PFSK-1 (cell line): ENCODE measurements around the gene CYSTM1.

Experiments
- FOXP2 ChIP-seq: optimal IDR thresholded peaks from 2 replicates; pipeline ENCODE3; 2011; ENCODE audit warnings: borderline replicate concordance, control low read depth, inconsistent platforms; ENCODE audit not compliant: insufficient read depth; ENCODE audit errors: extremely low read length, extremely low read depth
- POLR2AphosphoS5 ChIP-seq: IDR thresholded peaks from 2 replicates; pipeline ENCODE4 v1.6.1; 2012; ENCODE audit warnings: low read depth, mild to moderate bottlenecking, control low read depth, low read length, moderate library complexity
- SIN3A ChIP-seq: IDR thresholded peaks from 2 replicates; pipeline ENCODE4 v1.6.1; 2012; ENCODE audit warnings: mild to moderate bottlenecking, low read length, moderate library complexity, borderline replicate concordance; ENCODE audit not compliant: insufficient read depth
- TAF1 ChIP-seq: IDR thresholded peaks from 2 replicates; pipeline ENCODE4 v1.6.1; 2012; ENCODE audit warnings: low read length, control low read depth, borderline replicate concordance; ENCODE audit not compliant: insufficient read depth
- TF ChIP-seq, protein P1 (sequence below), 2 experiments: IDR thresholded peaks; 2 replicates each; pipeline versions ENCODE4 v1.6.1 to v1.8.0; 2011 to 2012; ENCODE audit warnings: low read depth in 2 of 2, low read length in 2 of 2, control low read depth in 1 of 2, inconsistent platforms in 1 of 2, mild to moderate bottlenecking in 1 of 2, moderate library complexity in 1 of 2; ENCODE audit not compliant: insufficient read depth in 1 of 2

CYSTM1 gene

DNA sequence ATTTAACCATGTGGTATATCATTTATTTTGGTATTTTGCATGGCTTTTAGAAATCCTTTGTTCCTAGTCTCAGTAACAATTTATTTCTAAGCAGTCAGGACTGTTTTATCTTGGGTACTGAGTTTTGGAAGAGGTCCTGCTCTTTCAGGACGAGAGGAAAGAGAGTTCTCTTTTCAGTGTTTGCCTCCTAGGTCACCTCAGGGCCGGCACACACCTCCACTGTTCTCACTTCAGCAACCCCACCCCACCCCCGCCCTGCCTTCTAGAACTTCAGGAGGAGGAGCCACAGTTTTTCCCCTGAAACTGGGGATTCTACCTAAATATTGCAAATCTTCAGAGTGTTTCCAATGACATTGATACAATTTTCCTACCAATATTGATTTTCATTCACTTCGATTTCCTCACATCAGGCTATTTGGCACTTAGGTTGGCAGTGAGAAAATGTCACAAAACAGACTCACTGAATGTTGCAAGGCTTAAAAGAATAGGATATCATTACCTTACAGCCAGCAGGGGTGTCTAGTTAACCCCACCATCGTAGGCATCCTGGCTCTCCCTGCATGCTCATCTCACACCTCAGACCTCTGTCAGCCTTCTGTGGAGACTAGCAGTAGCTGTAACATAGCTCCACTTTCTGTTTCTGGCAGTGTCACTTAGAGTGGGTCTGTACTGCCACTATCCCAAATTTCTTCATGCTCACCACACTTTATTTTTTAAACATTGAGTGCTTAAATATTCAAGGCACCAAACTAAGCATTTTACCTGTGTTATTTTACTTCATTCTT lies 43.8 kb upstream of the CYSTM1 start:
- no peak for TF ChIP-seq TAF1
- TF ChIP-seq POLR2AphosphoS5: no peak
- TF ChIP-seq SIN3A: no peak
- TF ChIP-seq, protein P1, sequence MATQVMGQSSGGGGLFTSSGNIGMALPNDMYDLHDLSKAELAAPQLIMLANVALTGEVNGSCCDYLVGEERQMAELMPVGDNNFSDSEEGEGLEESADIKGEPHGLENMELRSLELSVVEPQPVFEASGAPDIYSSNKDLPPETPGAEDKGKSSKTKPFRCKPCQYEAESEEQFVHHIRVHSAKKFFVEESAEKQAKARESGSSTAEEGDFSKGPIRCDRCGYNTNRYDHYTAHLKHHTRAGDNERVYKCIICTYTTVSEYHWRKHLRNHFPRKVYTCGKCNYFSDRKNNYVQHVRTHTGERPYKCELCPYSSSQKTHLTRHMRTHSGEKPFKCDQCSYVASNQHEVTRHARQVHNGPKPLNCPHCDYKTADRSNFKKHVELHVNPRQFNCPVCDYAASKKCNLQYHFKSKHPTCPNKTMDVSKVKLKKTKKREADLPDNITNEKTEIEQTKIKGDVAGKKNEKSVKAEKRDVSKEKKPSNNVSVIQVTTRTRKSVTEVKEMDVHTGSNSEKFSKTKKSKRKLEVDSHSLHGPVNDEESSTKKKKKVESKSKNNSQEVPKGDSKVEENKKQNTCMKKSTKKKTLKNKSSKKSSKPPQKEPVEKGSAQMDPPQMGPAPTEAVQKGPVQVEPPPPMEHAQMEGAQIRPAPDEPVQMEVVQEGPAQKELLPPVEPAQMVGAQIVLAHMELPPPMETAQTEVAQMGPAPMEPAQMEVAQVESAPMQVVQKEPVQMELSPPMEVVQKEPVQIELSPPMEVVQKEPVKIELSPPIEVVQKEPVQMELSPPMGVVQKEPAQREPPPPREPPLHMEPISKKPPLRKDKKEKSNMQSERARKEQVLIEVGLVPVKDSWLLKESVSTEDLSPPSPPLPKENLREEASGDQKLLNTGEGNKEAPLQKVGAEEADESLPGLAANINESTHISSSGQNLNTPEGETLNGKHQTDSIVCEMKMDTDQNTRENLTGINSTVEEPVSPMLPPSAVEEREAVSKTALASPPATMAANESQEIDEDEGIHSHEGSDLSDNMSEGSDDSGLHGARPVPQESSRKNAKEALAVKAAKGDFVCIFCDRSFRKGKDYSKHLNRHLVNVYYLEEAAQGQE (IDR thresholded peaks at IDR 0.05; ENCODE audit: insufficient read depth in 1 of 2, low read depth in 2 of 2, low read length in 2 of 2): no peak
- no peak for TF ChIP-seq FOXP2

DNA sequence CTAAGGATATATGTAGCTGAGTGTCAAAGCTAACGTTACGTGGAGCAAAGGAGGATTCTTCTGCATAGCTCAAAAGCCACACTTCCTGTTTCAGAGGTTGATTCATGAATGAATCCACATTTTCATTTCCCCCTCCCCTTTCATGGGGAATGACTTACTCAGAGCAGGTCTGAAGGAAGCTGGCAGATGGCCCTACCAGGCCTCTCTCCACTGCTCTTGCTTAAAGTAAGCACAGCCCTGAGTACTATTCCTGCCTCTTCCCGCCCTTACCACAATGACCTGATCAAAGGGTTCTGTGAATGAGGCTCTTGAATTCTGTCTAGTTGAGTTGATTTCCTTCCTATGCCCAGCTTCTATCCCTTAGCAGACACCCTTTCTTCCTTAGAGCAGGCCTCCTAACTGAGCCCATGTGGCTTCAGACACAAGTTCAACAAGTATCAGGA lies 43.0 kb upstream of the CYSTM1 start:
- TF ChIP-seq POLR2AphosphoS5 (peak; percentile 73), FOXP2 (no peak), SIN3A (peak; percentile 92), TAF1 (no peak)
- TF ChIP-seq, protein P1 (IDR thresholded peaks at IDR 0.05; ENCODE audit: insufficient read depth in 1 of 2, low read depth in 2 of 2, low read length in 2 of 2): peak in 1 of 2 experiments; percentile 55; a peak in 1 of 4 replicates

DNA sequence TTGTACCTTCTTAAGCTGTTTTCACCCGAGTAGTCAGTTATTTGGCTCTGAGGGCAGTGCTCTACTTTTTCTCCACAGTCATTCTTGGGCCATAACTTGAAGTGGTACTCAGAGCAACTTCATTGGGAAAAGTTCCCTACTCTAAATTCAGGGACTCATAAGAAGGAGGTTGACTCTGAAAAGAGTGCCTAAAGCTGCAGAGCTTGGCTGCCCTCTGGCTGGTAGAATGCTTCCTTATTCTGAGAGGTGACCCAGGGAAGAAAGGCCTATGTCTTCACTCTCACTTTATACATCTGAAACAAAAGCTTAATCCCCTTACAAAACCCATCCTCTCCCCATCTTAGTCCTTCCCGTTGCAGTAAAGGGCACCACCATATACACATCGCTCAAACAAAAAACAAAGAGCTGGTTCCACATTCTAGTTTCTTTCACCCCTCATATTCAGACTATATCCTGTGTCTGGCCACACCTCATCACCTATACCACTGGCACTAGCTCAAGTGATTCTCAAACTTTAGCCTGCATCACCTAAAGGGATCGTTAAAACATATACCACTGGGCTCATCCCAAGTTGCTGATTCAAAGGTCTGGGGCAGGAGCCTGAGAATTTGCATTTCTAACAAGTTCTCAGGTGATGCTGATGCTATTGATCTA lies 41.3 kb upstream of the CYSTM1 start:
- TF ChIP-seq SIN3A (no peak), FOXP2 (no peak), POLR2AphosphoS5 (no peak), TAF1 (no peak)
- TF ChIP-seq, protein P1 (IDR thresholded peaks at IDR 0.05; ENCODE audit: insufficient read depth in 1 of 2, low read depth in 2 of 2, low read length in 2 of 2): no peak

DNA sequence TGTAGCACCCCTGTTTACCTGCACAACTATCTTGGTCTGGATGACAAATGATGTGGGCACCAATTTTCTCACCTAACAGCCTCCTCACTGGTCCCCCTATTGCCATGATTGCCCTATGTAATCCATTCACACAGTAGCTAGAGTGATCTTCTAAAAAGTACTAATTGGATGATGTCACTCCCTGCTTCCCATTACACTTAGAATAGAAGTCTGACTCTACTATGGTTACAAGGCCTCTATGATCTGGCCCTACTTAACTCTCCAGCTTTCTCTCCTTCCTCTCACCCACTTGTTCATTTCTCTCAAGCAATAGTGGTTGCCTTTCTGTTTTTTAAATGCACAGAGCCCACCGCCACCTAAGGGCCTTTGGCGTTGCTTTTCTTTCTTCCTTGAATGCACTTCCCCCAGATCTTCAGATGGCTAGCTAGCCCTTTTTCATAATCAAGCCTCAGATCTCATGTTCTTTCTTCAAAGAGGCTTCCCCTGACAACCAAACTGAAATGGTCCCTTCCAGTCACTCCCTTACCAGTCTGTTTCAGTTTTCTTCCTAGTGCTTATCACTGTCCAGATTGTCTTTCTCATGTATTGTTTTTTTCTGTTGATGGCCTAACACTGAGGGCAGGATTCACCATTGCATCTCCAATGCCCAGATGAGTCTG lies 40.6 kb upstream of the CYSTM1 start:
- no peak for TF ChIP-seq TAF1
- TF ChIP-seq POLR2AphosphoS5: no peak

DNA sequence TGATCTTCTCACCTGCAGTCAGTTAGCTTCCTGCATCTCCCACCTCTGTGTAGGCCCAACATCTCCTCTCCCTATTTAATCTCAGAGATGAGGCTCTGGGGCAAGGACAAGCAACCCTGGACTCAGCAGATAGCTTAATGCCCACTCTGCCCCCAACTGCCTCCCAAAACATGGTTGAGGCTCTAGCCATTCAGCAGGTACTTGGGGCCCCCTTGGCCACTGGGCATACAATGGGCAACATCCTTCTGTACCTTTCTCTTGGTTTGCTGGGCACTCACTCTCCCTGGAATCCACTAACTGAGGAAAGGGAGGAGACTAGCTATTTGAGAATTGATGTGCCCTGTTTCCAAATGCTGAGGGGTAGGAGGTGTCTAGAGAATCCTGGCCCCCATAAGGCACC lies 39.9 kb upstream of the CYSTM1 start:
- no peak for TF ChIP-seq TAF1
- no peak for TF ChIP-seq SIN3A
- TF ChIP-seq FOXP2: no peak
- TF ChIP-seq POLR2AphosphoS5: no peak
- TF ChIP-seq, protein P1 (IDR thresholded peaks at IDR 0.05; ENCODE audit: insufficient read depth in 1 of 2, low read depth in 2 of 2, low read length in 2 of 2): no peak
